PC-3 (cell line): Measurements from ENCODE around the gene DCAF6. TPM values are rescaled to one million over a fixed set of nuclear protein-coding genes. Genes with fewer than 3 reads are reported as not detected.

Experiments
- ATAC-seq: fragments of 200-7000 bp; cut with Tn5 transposase; 2 replicates; pipeline ENCODE4 v1.9.1; 2020; ENCODE audit warnings: mild to moderate bottlenecking, moderate library complexity
- BruUV-seq: library from RNA; stranded (reverse); fragments of 400-500 nt; replicated peaks from 2 replicates; lab custom pipeline; 2021; lab: Mats Ljungman, UMichigan
- CTCF ChIA-PET: fragments of 300-600 bp; sonication (Branson Sonifier 250); formaldehyde crosslinking; loops from one replicate; lab custom pipeline; 2022; ENCODE audit warnings: antibody characterized with exemption; lab: Charles Lee
- POLR2A ChIA-PET: fragments of 300-600 bp; sonication (Branson Sonifier 250); formaldehyde crosslinking; loops from one replicate; lab custom pipeline; 2022; ENCODE audit warnings: antibody characterized with exemption; ENCODE audit not compliant: unreplicated experiment; lab: Charles Lee
- DNase-seq: peaks from one replicate; pipeline ENCODE4 v3.0.0-alpha.2; 2015
- H2AFZ ChIP-seq: fragments of 300-600 bp; sonication (generic); 2 replicates; pipeline ENCODE4 v1.6.0; 2016; ENCODE audit warnings: antibody characterized with exemption, low read length
- H3F3A ChIP-seq: fragments of 300-600 bp; sonication (generic); one replicate; pipeline ENCODE4 v1.6.0; 2017; ENCODE audit warnings: antibody characterized with exemption, low read length, control low read depth, mild to moderate bottlenecking; ENCODE audit not compliant: unreplicated experiment
- H3K27ac ChIP-seq: fragments of 300-600 bp; sonication (generic); 2 replicates; pipeline ENCODE4 v1.5.1; 2016; ENCODE audit warnings: mild to moderate bottlenecking, low read length
- H3K27me3 ChIP-seq: fragments of 300-600 bp; sonication (generic); 2 replicates; pipeline ENCODE4 v1.6.1; 2016; ENCODE audit warnings: low read length, mixed read lengths
- H3K36me3 ChIP-seq: fragments of 300-600 bp; sonication (generic); 2 replicates; pipeline ENCODE4 v1.6.1; 2016; ENCODE audit warnings: low read depth, mixed run types, low read length, mixed read lengths
- H3K4me1 ChIP-seq: fragments of 300-600 bp; sonication (generic); 2 replicates; pipeline ENCODE4 v1.5.1; 2016; ENCODE audit warnings: low read length; ENCODE audit not compliant: insufficient read depth
- H3K4me2 ChIP-seq: fragments of 300-600 bp; sonication (generic); 2 replicates; pipeline ENCODE4 v1.6.0; 2016; ENCODE audit warnings: low read length
- H3K4me3 ChIP-seq: fragments of 300-600 bp; sonication (generic); 2 replicates; pipeline ENCODE4 v1.5.1; 2016; ENCODE audit warnings: mild to moderate bottlenecking, low read length, mixed read lengths
- H3K79me2 ChIP-seq: fragments of 300-600 bp; sonication (generic); 2 replicates; pipeline ENCODE4 v1.6.1; 2017; ENCODE audit warnings: low read length, mixed read lengths
- H3K9ac ChIP-seq: fragments of 300-600 bp; sonication (generic); 2 replicates; pipeline ENCODE4 v1.6.0; 2016; ENCODE audit warnings: mild to moderate bottlenecking, low read length
- H3K9me2 ChIP-seq: fragments of 300-600 bp; sonication (generic); replicated peaks from 2 replicates; pipeline ENCODE4 v1.6.1; 2016; ENCODE audit warnings: mixed run types, low read length, mixed read lengths
- H3K9me3 ChIP-seq: fragments of 300-600 bp; sonication (generic); 2 replicates; pipeline ENCODE4 v1.6.1; 2016; ENCODE audit warnings: low read length, mixed read lengths
- H4K20me1 ChIP-seq: fragments of 300-600 bp; sonication (generic); 2 replicates; pipeline ENCODE4 v1.6.1; 2016; ENCODE audit warnings: low read length, mixed read lengths
- EZH2 ChIP-seq: fragments of 300-600 bp; sonication (generic); IDR thresholded peaks from one replicate; pipeline ENCODE4 v1.6.1; 2017; ENCODE audit warnings: antibody characterized with exemption, mild to moderate bottlenecking, low read length; ENCODE audit not compliant: unreplicated experiment
- EZH2phosphoT487 ChIP-seq: fragments of 300-600 bp; sonication (generic); IDR thresholded peaks from 2 replicates; pipeline ENCODE4 v1.6.1; 2018; ENCODE audit warnings: mild to moderate bottlenecking, antibody characterized with exemption, low read length, borderline replicate concordance
- intact Hi-C: fragments of 100-400 bp; cut with micrococcal nuclease; formaldehyde crosslinking; loops from 2 replicates; pipeline ENCODE4 v1.9.0; 2023
- total RNA-seq: library from RNA; depleted of rRNA; stranded (reverse); fragments of >200 nt; gene quantifications from 2 replicates; pipeline ENCODE4 v1.2.3, GENCODE V29; 2014
- TF ChIP-seq, protein P1 (sequence below): fragments of 300-600 bp; sonication (generic); conservative IDR thresholded peaks from 2 replicates; pipeline ENCODE4 v1.5.1; 2017; ENCODE audit warnings: antibody characterized with exemption, low read depth, mild to moderate bottlenecking, low read length

Gene DCAF6
- total RNA-seq, 1 experiment from 2014 or later = 29.1 TPM

DNA sequence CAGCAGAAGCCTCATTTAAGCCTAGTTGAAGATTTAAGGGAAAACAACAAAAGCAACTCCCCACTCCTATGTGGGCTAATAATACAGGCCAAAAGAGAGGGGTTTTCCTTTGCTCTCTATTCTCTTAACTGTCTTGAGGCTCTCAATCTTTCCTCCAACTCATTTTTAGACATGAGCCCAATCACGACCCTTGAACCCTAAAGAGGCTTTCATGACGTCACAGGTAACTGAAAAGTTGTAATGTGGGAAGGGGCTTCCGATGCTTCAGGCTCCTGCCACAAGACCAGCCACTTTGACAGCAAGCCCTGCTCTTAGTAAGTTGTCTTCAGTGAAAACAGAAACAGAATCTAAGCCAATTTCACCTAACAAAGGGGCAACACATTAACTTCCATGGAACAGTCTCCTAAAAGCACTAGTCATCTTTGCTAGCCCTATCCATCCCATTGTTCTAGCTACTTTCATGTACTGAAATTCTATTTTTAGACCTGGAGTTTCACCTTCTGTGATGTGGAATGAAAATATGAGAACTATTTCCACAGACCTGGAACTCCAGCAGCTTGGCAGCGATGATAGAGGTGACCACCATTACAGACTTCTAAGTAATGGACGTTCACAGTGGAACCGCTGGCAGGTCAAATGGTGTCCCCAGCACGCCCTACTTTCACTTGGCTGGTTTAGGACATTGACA lies 164.0 kb downstream of the DCAF6 start:
- CTCF ChIA-PET = no interaction called here

DNA sequence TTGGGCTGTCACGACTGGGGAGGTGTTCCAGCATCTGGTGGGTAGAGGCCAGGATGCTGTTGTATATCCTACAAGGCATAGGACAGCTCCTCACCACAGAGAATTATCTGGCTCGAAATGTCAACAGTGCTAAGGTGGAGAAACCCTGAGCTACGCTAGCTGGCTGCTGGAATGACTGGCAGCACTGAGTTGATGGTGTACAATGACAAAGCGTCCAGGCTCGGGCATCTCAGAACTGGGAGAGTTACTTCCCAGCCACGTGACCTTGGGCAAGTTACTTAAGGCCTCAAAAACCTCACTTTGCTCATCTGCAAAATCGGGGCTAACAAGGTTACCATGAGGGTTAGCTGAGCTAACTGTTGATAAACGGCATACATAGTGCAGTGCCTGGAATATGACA lies 164.9 kb downstream of the DCAF6 start:
- no TSS peak for BruUV-seq
- POLR2A ChIA-PET = no interaction called here

More for the DNA sequence above, 164.0 kb downstream of the DCAF6 start:
- H3K4me3 ChIP-seq = no peak overlapping the region
- no peak overlapping the region for H3K9ac ChIP-seq
- H3K4me1 ChIP-seq = no peaks in the 10 kb centered on the region
- intact Hi-C loops = no loop called here
- no peak overlapping the region for H2AFZ ChIP-seq
- POLR2A ChIA-PET = no interaction called here
- no peaks in the 10 kb centered on the region for H3K79me2 ChIP-seq
- no TSS peak for BruUV-seq
- H3K9me2 ChIP-seq = no peaks in the 10 kb centered on the region
- no peak for DNase-seq
- H3K27ac ChIP-seq = no peak overlapping the region
- no peaks in the 10 kb centered on the region for H3K36me3 ChIP-seq
- no peak overlapping the region for H3K4me2 ChIP-seq
- no peak for ATAC-seq
- H3F3A ChIP-seq = no peaks in the 10 kb centered on the region
- no peaks in the 10 kb centered on the region for H3K27me3 ChIP-seq
- H4K20me1 ChIP-seq = no peaks in the 10 kb centered on the region
- TF ChIP-seq EZH2phosphoT487 = no peak
- TF ChIP-seq, protein P1, sequence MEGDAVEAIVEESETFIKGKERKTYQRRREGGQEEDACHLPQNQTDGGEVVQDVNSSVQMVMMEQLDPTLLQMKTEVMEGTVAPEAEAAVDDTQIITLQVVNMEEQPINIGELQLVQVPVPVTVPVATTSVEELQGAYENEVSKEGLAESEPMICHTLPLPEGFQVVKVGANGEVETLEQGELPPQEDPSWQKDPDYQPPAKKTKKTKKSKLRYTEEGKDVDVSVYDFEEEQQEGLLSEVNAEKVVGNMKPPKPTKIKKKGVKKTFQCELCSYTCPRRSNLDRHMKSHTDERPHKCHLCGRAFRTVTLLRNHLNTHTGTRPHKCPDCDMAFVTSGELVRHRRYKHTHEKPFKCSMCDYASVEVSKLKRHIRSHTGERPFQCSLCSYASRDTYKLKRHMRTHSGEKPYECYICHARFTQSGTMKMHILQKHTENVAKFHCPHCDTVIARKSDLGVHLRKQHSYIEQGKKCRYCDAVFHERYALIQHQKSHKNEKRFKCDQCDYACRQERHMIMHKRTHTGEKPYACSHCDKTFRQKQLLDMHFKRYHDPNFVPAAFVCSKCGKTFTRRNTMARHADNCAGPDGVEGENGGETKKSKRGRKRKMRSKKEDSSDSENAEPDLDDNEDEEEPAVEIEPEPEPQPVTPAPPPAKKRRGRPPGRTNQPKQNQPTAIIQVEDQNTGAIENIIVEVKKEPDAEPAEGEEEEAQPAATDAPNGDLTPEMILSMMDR = no peak
- TF ChIP-seq EZH2 = no peak
- H3K9me3 ChIP-seq = no peaks in the 10 kb centered on the region

DNA sequence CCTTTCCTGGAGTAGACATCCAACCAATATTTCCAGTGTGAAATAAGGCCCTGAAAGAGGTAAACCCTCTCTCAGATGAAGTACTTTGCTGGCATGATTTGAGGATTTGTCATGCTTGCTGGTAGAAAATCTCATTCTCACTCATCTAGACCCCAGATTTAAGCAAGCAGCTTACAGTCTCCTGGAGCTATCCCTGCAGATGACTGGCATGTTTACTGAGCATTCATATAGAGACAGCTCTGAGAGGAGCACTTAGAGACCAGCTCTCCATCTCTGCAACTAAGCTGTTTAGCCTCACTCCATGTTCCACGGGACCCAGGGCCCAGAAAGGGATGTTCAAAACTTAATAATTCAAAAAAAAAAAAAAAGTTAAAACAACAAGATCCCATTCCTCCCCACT lies 166.0 kb downstream of the DCAF6 start:
- POLR2A ChIA-PET = no interaction called here

More for the DNA sequence above, 164.9 kb downstream of the DCAF6 start:
- no peak for ATAC-seq
- Histone ChIP-seq H3K4me3 (no peak overlapping the region), H3F3A (no peaks in the 10 kb centered on the region), H2AFZ (no peak overlapping the region), H3K4me1 (no peaks in the 10 kb centered on the region), H3K4me2 (no peak overlapping the region), H3K79me2 (no peaks in the 10 kb centered on the region), H3K27ac (no peak overlapping the region), H3K9me3 (no peaks in the 10 kb centered on the region), H3K9ac (no peak overlapping the region), H3K9me2 (no peaks in the 10 kb centered on the region), H3K27me3 (no peaks in the 10 kb centered on the region), H4K20me1 (no peaks in the 10 kb centered on the region), H3K36me3 (no peaks in the 10 kb centered on the region)
- intact Hi-C loops = no loop called here
- TF ChIP-seq, protein P1 = no peak
- TF ChIP-seq EZH2 (no peak), EZH2phosphoT487 (no peak)
- CTCF ChIA-PET = no interaction called here
- no peak for DNase-seq

More for the DNA sequence above, 166.0 kb downstream of the DCAF6 start:
- Histone ChIP-seq H3K4me3 (no peak overlapping the region), H3K9ac (no peak overlapping the region), H3K36me3 (no peaks in the 10 kb centered on the region), H3K27me3 (no peaks in the 10 kb centered on the region), H3K79me2 (no peaks in the 10 kb centered on the region), H4K20me1 (no peaks in the 10 kb centered on the region), H3F3A (no peaks in the 10 kb centered on the region), H2AFZ (no peak overlapping the region), H3K9me3 (no peaks in the 10 kb centered on the region), H3K9me2 (no peaks in the 10 kb centered on the region), H3K4me1 (no peaks in the 10 kb centered on the region), H3K27ac (no peak overlapping the region), H3K4me2 (no peak overlapping the region)
- BruUV-seq = no TSS peak
- intact Hi-C loops = no loop called here
- ATAC-seq = no peak
- CTCF ChIA-PET = no interaction called here
- no peak for TF ChIP-seq EZH2
- TF ChIP-seq EZH2phosphoT487 = no peak
- no peak for DNase-seq
